Heart left ventricle (tissue), 16 donors: ENCODE data around the gene SNX25. TPM values are rescaled to one million over a fixed set of nuclear protein-coding genes. Genes with fewer than 3 reads are reported as not detected.
A peak's percentile ranks its signal among the peaks of the same experiment; 100 is the strongest.

Source experiments
- ATAC-seq, 4 donors: fragments of 200-7000 bp; cut with Tn5 transposase; one replicate each; pipeline ENCODE4 v1.9.1; 2020 to 2022; ENCODE audit warnings: moderate library complexity in 4 of 4, mild to moderate bottlenecking in 3 of 4, moderate number of reproducible peaks in 1 of 4
- DNase-seq, 5 donors: peaks; one replicate each; pipeline ENCODE4 v3.0.0-alpha.2; 2020
- H3K27ac ChIP-seq, 12 donors: fragments of 200-600 bp; sonication (generic) in 4 of 12; one replicate each; pipeline versions ENCODE4 v1.5.0 to v1.8.0; 2016 to 2022; ENCODE audit warnings: mild to moderate bottlenecking in 2 of 12
- H3K27me3 ChIP-seq, 9 donors: fragments of 200-600 bp; sonication (generic) in 2 of 9; one replicate each; pipeline versions ENCODE4 v1.5.1 to v1.8.0; 2016 to 2022; ENCODE audit warnings: mild to moderate bottlenecking in 3 of 9
- H3K36me3 ChIP-seq, 9 donors: fragments of 200-600 bp; sonication (generic) in 2 of 9; one replicate each; pipeline versions ENCODE4 v1.5.0 to v1.8.0; 2018 to 2022; ENCODE audit warnings: mild to moderate bottlenecking in 2 of 9
- H3K4me1 ChIP-seq, 12 donors: fragments of 200-600 bp; sonication (generic) in 4 of 12; one replicate each; pipeline versions ENCODE4 v1.5.0 to v1.8.0; 2016 to 2022; ENCODE audit warnings: mild to moderate bottlenecking in 3 of 12
- H3K4me3 ChIP-seq, 12 donors: fragments of 200-600 bp; sonication (generic) in 4 of 12; one replicate each; pipeline versions ENCODE4 v1.5.0 to v1.8.0; 2017 to 2022; ENCODE audit warnings: mild to moderate bottlenecking in 9 of 12, moderate library complexity in 4 of 12
- H3K9me3 ChIP-seq, 12 donors: fragments of 200-600 bp; sonication (generic) in 4 of 12; one replicate each; pipeline versions ENCODE4 v1.5.0 to v1.8.0; 2016 to 2022; ENCODE audit warnings: mild to moderate bottlenecking in 1 of 12
- POLR2A ChIP-seq, 2 donors: fragments of 450-650 bp; IDR thresholded peaks; one replicate each; pipeline ENCODE4 v1.6.1; 2017; ENCODE audit warnings: antibody characterized with exemption in 2 of 2, mild to moderate bottlenecking in 2 of 2, moderate library complexity in 2 of 2
- WGBS, 4 donors: extraction: QIAGEN DNeasy Blood & Tissue Kit in 2 of 4; methylation state at CpG; one replicate each; pipeline versions ENCODE4 v1.1.5 to v1.1.7; 2013 to 2018; 5-methylcytosine and 5-hydroxymethylcytosine counted together
- intact Hi-C, 10 donors: fragments of 100-400 bp; cut with DNase I; formaldehyde crosslinking; loops; one replicate each; pipeline versions ENCODE4 v1.11.1 to v1.14.2; 2022
- polyA plus RNA-seq, 2 donors: library from polyadenylated mRNA; stranded (reverse); fragments of 200-250 nt; gene quantifications; one replicate each; pipeline ENCODE4 v1.2.3, GENCODE V29; 2013
- total RNA-seq, 9 donors: library from RNA; depleted of rRNA in 2 of 9; stranded (reverse); fragments of >200 nt in 2 of 9; fragmentation: NEBNext Ultra II Directional in 3 of 9; extraction: Animal tissue kit (Norgen Biotek cat#: 25700) in 3 of 9; gene quantifications; one replicate each; pipeline versions ENCODE4 v1.1.0 to v1.2.4, GENCODE V29; 2016 to 2023
- TF ChIP-seq, protein P1 (sequence below), 12 donors: fragments of 200-600 bp; sonication (generic) in 4 of 12; IDR thresholded peaks; one replicate each; pipeline versions ENCODE4 v1.5.0 to v1.8.0; 2018 to 2022; ENCODE audit warnings: antibody characterized with exemption in 12 of 12, mild to moderate bottlenecking in 5 of 12
- donor health status: ischemic (EF 13 %, LVEDD 7.1; RV severe dilation, severe dysfunction).
- donor health status: healthy with polysubstance abuse.
- donor health status: DM: no; HTN: yes; CAD: no.
- donor health status: DM: no; HTN: no; CAD: no.
- donor health status: ischemic (EF 25% LVEDD 6.9; RV normal size, moderate dysfunction).
- donor health status: ischemic (EF 25% LVEDD 5.7; RV mildly dilated, moderate dysfunction).
- donor health status: healthy.
- donor health status: DM: yes; HTN: yes; CAD: no.
- donor health status: ischemic (EF 35%, LVEDD 5.7; RV mildly dilated, moderate dysfunction).
- donor health status: nonischemic (EF 11% LVEDD 7.7; RV severe dilation, severe dysfunction).
- donor health status: DM: yes; HTN: yes; CAD: no.
- donor health status: PGD.
- donor health status: ischemic (EF 29% LVEDD 5.4; RV normal size, mild dysfunction).
- donor health status: nonischemic (EF 23%, LVEDD 6.1; RV moderate dilation, normal function).

SNX25 gene
- total and polyA plus RNA-seq, 11 donors, result 3.1 to 12.4 (median 10.1) TPM

DNA sequence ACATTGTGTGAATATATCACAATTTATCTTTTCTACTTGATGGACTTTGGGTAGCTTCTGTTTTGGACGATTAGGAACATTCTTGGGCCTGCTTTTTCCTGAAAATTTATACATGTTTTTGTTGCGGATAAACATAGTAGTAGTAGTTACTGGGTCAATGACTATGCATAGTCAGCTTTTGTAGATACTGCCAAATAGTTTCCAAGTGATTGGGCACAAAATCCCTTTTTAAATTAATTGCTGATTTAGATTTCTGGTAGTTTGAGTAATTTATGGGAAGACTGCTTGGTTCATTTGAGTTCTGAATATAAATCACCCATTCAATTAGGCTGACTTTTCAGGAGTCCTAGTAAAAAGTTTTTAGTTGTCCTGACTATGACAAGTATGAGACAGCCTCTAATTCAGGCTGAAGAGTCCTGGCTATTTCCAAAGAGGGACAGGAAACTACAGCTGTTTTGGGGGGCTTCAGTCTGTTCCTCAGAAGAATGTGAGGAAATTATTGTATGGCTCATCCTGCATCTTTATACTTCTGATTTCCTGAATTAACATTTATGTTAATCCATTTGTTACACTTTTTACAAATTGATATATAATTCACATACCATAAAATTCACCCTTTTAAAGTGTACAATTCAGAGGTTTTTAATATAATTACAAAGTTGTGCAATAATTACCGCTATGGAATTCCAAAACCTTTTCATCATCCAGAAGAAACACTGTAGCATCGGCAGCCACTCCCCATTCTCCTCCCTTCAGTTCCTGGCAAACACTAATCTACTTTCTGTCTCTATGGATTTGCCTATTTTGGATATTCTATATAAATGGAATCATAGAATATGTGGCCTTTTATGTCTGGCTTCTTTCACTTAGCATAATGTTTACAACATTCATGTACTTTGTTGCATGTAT, 172.1 kb downstream of the SNX25 start:
- WGBS, 4 donors, result 49 to 61% (median 50%) methylated on average over 4 of the region's 4 CpGs
- no peaks in the 10 kb centered on the region for H3K27me3 ChIP-seq
- peaks cover 0 to 14% (median 0%) of the 10 kb centered on the region in 12 donors for H3K4me1 ChIP-seq
- intact Hi-C loops, result loop anchor here in 1 of 10 donors (5.0 kb wide), 1 partner anchor 34 kb away; no protein-coding TSS in a partner anchor
- no peak for ATAC-seq
- H3K9me3 ChIP-seq, result peaks cover 0 to 14% (median 0%) of the 10 kb centered on the region in 12 donors
- TF ChIP-seq, protein P1, sequence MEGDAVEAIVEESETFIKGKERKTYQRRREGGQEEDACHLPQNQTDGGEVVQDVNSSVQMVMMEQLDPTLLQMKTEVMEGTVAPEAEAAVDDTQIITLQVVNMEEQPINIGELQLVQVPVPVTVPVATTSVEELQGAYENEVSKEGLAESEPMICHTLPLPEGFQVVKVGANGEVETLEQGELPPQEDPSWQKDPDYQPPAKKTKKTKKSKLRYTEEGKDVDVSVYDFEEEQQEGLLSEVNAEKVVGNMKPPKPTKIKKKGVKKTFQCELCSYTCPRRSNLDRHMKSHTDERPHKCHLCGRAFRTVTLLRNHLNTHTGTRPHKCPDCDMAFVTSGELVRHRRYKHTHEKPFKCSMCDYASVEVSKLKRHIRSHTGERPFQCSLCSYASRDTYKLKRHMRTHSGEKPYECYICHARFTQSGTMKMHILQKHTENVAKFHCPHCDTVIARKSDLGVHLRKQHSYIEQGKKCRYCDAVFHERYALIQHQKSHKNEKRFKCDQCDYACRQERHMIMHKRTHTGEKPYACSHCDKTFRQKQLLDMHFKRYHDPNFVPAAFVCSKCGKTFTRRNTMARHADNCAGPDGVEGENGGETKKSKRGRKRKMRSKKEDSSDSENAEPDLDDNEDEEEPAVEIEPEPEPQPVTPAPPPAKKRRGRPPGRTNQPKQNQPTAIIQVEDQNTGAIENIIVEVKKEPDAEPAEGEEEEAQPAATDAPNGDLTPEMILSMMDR (IDR thresholded peaks at IDR 0.05), result no peak
- no peak for TF ChIP-seq POLR2A (IDR thresholded peaks at IDR 0.05)
- no peaks in the 10 kb centered on the region for H3K36me3 ChIP-seq
- no peak for DNase-seq
- H3K4me3 ChIP-seq, result no peak overlapping the region
- no peak overlapping the region for H3K27ac ChIP-seq

DNA sequence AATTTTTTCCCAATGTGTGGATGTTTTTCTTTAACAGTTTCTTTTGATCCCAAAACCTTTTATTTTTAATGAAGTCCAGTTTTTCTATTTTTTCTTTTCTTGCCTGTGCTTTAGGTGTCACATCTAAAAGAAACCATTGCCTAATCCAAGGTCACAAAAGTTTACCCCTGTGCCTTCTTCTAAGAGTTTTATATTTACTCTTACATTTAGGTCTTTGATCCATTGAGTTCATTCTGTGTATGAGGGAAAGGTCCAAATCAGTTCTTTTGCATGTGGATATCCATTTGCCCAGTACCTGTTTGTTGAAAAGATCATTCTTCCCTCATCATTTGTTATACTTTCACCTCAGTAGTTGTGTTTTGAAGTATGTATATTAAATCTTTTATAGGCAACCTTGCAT, 173.4 kb downstream of the SNX25 start:
- Histone ChIP-seq H3K9me3 (peaks cover 0 to 14% (median 0%) of the 10 kb centered on the region in 12 donors), H3K27ac (no peak overlapping the region), H3K36me3 (no peaks in the 10 kb centered on the region), H3K4me3 (no peak overlapping the region), H3K27me3 (no peaks in the 10 kb centered on the region), H3K4me1 (peaks cover 0 to 14% (median 0%) of the 10 kb centered on the region in 12 donors)
- no peak for TF ChIP-seq POLR2A (IDR thresholded peaks at IDR 0.05)
- TF ChIP-seq, protein P1 (IDR thresholded peaks at IDR 0.05), result no peak
- no peak for DNase-seq
- no peak for ATAC-seq
- intact Hi-C loops, result loop anchor here in 1 of 10 donors (5.0 kb wide), 1 partner anchor 35 kb away; no protein-coding TSS in a partner anchor

DNA sequence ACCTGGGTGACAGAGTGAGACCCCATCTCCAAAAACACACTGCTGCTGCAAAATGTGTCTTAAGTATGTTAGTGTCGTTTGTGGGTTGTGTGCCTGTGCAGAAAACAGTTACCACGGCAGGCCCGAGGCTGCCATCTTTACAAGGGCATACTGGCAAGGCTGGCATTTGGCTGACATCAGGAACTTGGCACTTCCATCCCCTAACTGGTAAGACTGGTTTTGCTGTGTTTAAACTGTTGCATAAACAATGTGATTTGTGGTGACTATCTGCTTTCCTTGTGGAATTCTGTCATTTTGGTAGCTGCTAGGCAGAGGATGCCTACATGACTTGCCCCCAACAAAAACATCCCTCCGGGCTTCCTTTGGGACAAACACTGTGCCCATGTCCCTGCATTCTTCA, 174.1 kb downstream of the SNX25 start:
- no peak overlapping the region for H3K27ac ChIP-seq
- DNase-seq (no peak), ATAC-seq (no peak)
- H3K27me3 ChIP-seq, result no peaks in the 10 kb centered on the region
- peaks cover 0 to 14% (median 0%) of the 10 kb centered on the region in 12 donors for H3K9me3 ChIP-seq
- TF ChIP-seq POLR2A (IDR thresholded peaks at IDR 0.05), result no peak
- TF ChIP-seq, protein P1 (IDR thresholded peaks at IDR 0.05), result no peak
- intact Hi-C loops, result loop anchor here in 1 of 10 donors (5.0 kb wide), 1 partner anchor 36 kb away; no protein-coding TSS in a partner anchor
- H3K4me3 ChIP-seq, result no peak overlapping the region
- H3K4me1 ChIP-seq, result peaks cover 0 to 14% (median 0%) of the 10 kb centered on the region in 12 donors
- WGBS, 4 donors, result 85 to 100% (median 94%) methylated on average over 3 to 4 of the region's 4 CpGs
- H3K36me3 ChIP-seq, result no peaks in the 10 kb centered on the region

DNA sequence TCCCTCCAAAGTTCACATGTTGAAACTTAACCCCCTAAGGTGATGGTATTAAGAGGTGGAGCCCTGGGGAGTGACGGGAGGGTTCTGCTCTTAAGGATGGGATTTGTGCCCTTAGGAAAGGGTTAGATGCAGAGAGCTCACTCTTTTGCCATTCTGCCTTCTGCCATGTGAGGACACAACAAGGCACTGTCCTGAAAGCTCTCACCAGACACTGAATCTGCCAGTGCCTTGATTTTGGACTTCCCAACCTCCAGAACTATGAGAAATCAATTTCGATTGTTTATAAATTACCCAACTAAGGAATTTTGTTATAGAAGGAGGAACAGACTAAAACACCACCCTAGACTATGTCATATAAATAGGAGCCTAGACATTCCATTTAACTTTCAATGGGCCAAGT, 174.7 kb downstream of the SNX25 start:
- H3K9me3 ChIP-seq, result peaks cover 0 to 14% (median 0%) of the 10 kb centered on the region in 12 donors
- peaks cover 0 to 14% (median 0%) of the 10 kb centered on the region in 12 donors for H3K4me1 ChIP-seq
- intact Hi-C loops, result loop anchor here in 1 of 10 donors (1.0 to 5.0 kb wide), 2 partner anchors 37 to 180 kb away; no protein-coding TSS in a partner anchor
- H3K4me3 ChIP-seq, result no peak overlapping the region
- no peaks in the 10 kb centered on the region for H3K27me3 ChIP-seq
- TF ChIP-seq, protein P1 (IDR thresholded peaks at IDR 0.05), result no peak
- no peak for TF ChIP-seq POLR2A (IDR thresholded peaks at IDR 0.05)
- 97 to 100% (median 97%) methylated on average over 2 of the region's 2 CpGs for WGBS, 4 donors
- ATAC-seq (no peak), DNase-seq (no peak)
- H3K36me3 ChIP-seq, result no peaks in the 10 kb centered on the region
- peak overlapping the region in 5 of 12 donors; percentile 6 to 71 (median 40) for H3K27ac ChIP-seq
